AG04450 (cell line): ENCODE results near the gene RAB30. TPM values are rescaled to one million over a fixed set of nuclear protein-coding genes. Genes with fewer than 3 reads are reported as not detected.
A peak's percentile ranks its signal among the peaks of the same experiment; 100 is the strongest.
"Not testable (repeated sequence)": the region's sequence is repeated elsewhere in the genome, so short reads cannot be mapped to it uniquely, and the experiment has no call there.

Experiments used
- CTCF ChIA-PET: fragments of 300-600, 350-600 bp; formaldehyde crosslinking; extraction: SDS; loops from one replicate; lab custom pipeline; 2022; ENCODE audit warnings: antibody characterized with exemption, inconsistent platforms; lab: Charles Lee
- POLR2A ChIA-PET: fragments of 350-600 bp; formaldehyde crosslinking; extraction: SDS; loops from one replicate; lab custom pipeline; 2021; ENCODE audit warnings: antibody characterized with exemption, inconsistent platforms; lab: Yijun Ruan, JAX
- DNase-seq: peaks from one replicate; pipeline ENCODE4 v3.0.0-alpha.2; 2011; ENCODE audit warnings: low read depth, low spot score
- H3K27ac ChIP-seq: one replicate; pipeline ENCODE4 v1.5.1; 2012; ENCODE audit warnings: low read depth, low read length, control low read depth
- H3K27me3 ChIP-seq: one replicate; pipeline ENCODE4 v1.6.0; 2012; ENCODE audit warnings: low read length; ENCODE audit not compliant: control insufficient read depth, insufficient read depth
- H3K4me3 ChIP-seq: 2 replicates; pipeline ENCODE4 v1.5.1; 2011; ENCODE audit warnings: mild to moderate bottlenecking, low read depth, low read length, control low read depth
- H3K9me3 ChIP-seq: 2 replicates; pipeline ENCODE4 v1.5.1; 2012; ENCODE audit warnings: low read length; ENCODE audit not compliant: control insufficient read depth, insufficient read depth
- polyA plus RNA-seq: library from polyadenylated mRNA; depleted of rRNA; stranded (reverse); fragments of >200 nt; gene quantifications from 2 replicates; pipeline ENCODE4 v1.2.3, GENCODE V29; 2011
- TF ChIP-seq, protein P1 (sequence below): IDR thresholded peaks from 2 replicates; pipeline ENCODE4 v1.5.1; 2011; ENCODE audit warnings: low read depth, low read length, control low read depth, inconsistent platforms

Gene RAB30
- polyA plus RNA-seq, 1 experiment, result 11.8 TPM

DNA sequence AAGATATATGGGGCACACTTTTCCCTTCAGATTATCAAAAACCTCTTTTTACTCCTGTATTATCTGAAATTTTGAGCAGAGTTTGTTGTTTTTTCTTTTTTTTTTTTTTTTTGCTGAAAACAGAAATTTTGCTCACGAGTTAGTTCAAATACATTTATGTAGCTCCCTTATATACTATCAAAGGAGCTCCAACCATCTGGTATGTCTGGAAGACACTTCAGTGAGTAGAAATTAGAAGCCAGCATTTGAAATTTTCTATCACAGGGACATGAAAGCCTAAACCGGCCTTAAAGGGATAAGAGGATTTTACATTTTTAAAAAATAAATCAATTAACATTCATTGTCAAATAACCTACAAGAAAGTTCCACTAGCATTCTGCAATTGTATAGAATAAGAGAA, 96.8 kb downstream of the RAB30 start:
- Histone ChIP-seq H3K9me3 (peaks cover 3% of the 10 kb centered on the region; the same call in 1 of the 2 replicates), H3K4me3 (no peak overlapping the region), H3K27ac (no peak overlapping the region), H3K27me3 (no peaks in the 10 kb centered on the region)
- TF ChIP-seq, protein P1, sequence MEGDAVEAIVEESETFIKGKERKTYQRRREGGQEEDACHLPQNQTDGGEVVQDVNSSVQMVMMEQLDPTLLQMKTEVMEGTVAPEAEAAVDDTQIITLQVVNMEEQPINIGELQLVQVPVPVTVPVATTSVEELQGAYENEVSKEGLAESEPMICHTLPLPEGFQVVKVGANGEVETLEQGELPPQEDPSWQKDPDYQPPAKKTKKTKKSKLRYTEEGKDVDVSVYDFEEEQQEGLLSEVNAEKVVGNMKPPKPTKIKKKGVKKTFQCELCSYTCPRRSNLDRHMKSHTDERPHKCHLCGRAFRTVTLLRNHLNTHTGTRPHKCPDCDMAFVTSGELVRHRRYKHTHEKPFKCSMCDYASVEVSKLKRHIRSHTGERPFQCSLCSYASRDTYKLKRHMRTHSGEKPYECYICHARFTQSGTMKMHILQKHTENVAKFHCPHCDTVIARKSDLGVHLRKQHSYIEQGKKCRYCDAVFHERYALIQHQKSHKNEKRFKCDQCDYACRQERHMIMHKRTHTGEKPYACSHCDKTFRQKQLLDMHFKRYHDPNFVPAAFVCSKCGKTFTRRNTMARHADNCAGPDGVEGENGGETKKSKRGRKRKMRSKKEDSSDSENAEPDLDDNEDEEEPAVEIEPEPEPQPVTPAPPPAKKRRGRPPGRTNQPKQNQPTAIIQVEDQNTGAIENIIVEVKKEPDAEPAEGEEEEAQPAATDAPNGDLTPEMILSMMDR, result no peak
- CTCF ChIA-PET, result no interaction called here
- POLR2A ChIA-PET, result no interaction called here
- DNase-seq, result no peak

DNA sequence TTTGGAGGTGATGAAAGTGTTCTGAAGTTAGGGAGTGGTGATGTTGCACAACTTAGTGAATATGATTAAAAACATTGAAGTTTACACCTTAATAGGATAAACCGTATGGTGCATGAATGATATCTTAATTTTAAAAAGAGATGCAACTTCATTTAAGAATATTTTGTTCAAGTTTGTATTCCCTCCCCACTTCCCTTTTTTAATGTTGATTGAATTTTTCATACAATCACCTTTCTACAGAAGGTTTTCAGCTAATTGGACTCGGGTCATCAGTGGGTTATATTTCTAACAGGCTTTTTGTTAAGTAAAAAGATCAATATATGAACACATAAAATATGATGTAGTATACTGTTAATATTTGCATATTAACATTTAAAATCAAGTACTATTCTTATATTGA, 97.6 kb downstream of the RAB30 start:
- peaks cover 3% of the 10 kb centered on the region; the same call in 1 of the 2 replicates for H3K9me3 ChIP-seq
- no peak overlapping the region for H3K4me3 ChIP-seq
- DNase-seq, result no peak
- POLR2A ChIA-PET, result no interaction called here
- H3K27ac ChIP-seq, result no peak overlapping the region
- TF ChIP-seq, protein P1, result no peak
- H3K27me3 ChIP-seq, result no peaks in the 10 kb centered on the region
- CTCF ChIA-PET, result no interaction called here

DNA sequence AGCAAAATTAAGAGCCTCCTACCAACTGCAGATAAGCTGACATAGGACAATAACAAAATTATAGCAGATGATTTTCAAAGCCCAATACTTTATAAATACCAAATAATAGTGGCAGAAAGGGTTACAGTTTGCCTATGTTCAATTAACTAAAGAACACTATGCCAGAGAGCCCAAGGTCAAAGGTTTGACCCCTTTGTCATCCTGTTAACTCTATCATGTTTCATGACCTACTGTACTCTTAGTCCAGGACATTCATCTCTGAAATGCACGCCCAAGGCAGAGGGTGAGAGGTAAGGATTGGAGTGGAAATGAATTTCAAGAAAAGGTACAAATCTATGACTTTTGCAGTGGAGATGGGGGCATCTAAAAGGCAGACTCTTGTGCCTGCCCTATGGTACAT, 99.6 kb downstream of the RAB30 start:
- no peak for DNase-seq
- TF ChIP-seq, protein P1, result no peak
- Histone ChIP-seq H3K9me3 (peaks cover 3% of the 10 kb centered on the region; the same call in 1 of the 2 replicates), H3K27me3 (no peaks in the 10 kb centered on the region), H3K27ac (no peak overlapping the region), H3K4me3 (no peak overlapping the region)
- ChIA-PET CTCF (no interaction called here), POLR2A (no interaction called here)

DNA sequence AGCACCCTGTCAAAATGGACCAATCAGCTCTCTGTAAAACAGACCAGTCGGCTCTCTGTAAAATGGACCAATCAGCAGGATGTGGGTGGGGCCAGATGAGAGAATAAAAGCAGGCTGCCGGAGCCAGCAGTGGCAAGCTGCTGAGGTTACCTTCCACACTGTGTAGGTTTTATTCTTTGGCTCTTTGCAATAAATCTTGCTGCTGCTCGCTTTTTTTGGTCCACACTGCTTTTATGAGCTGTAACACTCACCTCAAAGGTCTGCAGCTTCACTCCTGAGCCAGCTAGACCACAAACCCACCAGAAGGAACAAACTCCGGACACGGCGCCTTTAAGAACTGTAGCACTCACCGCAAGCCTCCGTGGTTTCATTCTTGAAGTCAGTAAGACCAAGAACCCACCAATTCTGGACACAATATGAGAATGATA, 100.2 kb downstream of the RAB30 start:
- DNase-seq, H3K9me3 ChIP-seq, H3K4me3 ChIP-seq, CTCF ChIA-PET, H3K27me3 ChIP-seq, POLR2A ChIA-PET, H3K27ac ChIP-seq: not testable (repeated sequence)

DNA sequence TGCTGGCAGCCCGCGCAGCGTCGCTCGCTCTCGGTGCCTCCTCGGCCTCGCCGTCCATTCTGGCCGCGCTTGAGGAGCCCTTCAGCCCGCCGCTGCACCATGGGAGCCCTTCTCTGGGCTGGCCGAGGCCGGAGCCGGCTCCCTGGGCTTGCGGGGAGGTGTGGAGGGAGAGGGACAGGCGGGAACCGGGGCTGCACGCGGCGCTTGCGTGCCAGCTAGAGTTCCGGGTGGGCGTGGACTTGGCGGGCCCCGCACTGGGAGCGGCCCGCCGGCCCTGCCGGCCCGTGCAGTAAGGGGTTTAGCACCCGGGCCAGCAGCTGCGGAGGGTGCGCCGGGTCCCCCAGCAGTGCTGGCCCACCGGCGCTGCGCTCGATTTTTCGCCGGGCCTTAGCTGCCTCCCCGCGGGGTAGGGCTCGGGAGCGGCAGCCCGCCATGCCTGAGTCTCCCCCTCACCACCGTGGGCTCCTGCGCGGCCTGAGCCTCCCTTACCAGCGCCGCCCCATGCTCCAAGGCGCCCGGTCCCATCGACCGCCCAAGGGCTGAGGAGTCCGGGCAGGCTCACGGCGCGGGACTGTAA, 101.1 kb downstream of the RAB30 start:
- DNase-seq, H3K27me3 ChIP-seq, H3K27ac ChIP-seq, POLR2A ChIA-PET, H3K9me3 ChIP-seq: not testable (repeated sequence)
- H3K4me3 ChIP-seq, result peak overlapping the region; percentile 25; the same call in 1 of the 2 replicates
- CTCF ChIA-PET, result interaction anchor here (0.6 kb wide), 1 partner anchor 103 kb away, joined by 3 read pairs; no protein-coding TSS in a partner anchor

DNA sequence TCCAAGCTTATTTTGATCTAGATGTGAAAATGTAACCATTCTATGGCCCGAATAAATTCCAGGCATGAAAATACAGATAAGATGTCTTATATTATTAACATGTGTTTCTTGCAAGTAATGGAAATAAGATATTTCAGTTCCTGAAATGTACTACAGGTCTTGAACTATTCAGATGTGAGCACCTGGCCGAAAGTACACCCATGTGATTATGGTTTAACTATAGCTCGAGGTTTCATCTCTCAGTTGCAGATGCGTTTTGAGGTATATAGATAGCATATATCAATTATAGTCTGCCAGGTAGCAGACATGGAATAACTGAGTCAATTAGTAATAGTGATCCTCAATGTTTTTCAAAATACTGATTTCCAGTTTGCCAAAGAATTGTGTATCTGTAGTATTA, 101.9 kb downstream of the RAB30 start:
- no peak overlapping the region for H3K27ac ChIP-seq
- no peaks in the 10 kb centered on the region for H3K27me3 ChIP-seq
- no peak for DNase-seq
- POLR2A ChIA-PET, result no interaction called here
- TF ChIP-seq, protein P1, result no peak
- H3K9me3 ChIP-seq, result peaks cover 3% of the 10 kb centered on the region; the same call in 1 of the 2 replicates
- CTCF ChIA-PET, result no interaction called here
- H3K4me3 ChIP-seq, result no peak overlapping the region
